GM19467 (cell line): ENCODE data around the gene DYNLT1.

Source experiments
- ATAC-seq: cut with Tn5 transposase; IDR thresholded peaks from one replicate; pipeline ENCODE4 v1.9.1; 2021; ENCODE audit warnings: mild to moderate bottlenecking, moderate library complexity; ENCODE audit not compliant: unreplicated experiment

The DYNLT1 gene

GRCh38 chr6:158604048-158604406 lies 40.5 kb downstream of the DYNLT1 start:
- no peak for ATAC-seq

GRCh38 chr6:158603261-158604047 lies 41.1 kb downstream of the DYNLT1 start:
- ATAC-seq, result no peak

- no peak for ATAC-seq
Observed at GRCh38 chr6:158599635-158600034, 44.9 kb downstream of the DYNLT1 start.

- no peak for ATAC-seq
Observed at GRCh38 chr6:158597565-158597964, 47.0 kb downstream of the DYNLT1 start.

- no peak for ATAC-seq
Observed at GRCh38 chr6:158596861-158597260, 47.7 kb downstream of the DYNLT1 start.

GRCh38 chr6:158595223-158595622 lies 49.3 kb downstream of the DYNLT1 start:
- ATAC-seq, result no peak

- ATAC-seq, result no peak
Observed at GRCh38 chr6:158593670-158594069, 50.9 kb downstream of the DYNLT1 start.

GRCh38 chr6:158591810-158592209 lies 52.7 kb downstream of the DYNLT1 start:
- no peak for ATAC-seq

- ATAC-seq, result no peak
Observed at GRCh38 chr6:158591134-158591809, 53.3 kb downstream of the DYNLT1 start.

GRCh38 chr6:158589366-158589765 lies 55.2 kb downstream of the DYNLT1 start:
- ATAC-seq, result no peak

- ATAC-seq, result no peak
Observed at GRCh38 chr6:158586652-158587051, 57.9 kb downstream of the DYNLT1 start.
